ENCODE data around the gene ZNF471. TPM values are rescaled to one million over a fixed set of nuclear protein-coding genes. Genes with fewer than 3 reads are reported as not detected.

Gene ZNF471
- total and polyA plus RNA-seq, 11 donors = 2.3 to 7.9 (median 4.1) TPM

DNA sequence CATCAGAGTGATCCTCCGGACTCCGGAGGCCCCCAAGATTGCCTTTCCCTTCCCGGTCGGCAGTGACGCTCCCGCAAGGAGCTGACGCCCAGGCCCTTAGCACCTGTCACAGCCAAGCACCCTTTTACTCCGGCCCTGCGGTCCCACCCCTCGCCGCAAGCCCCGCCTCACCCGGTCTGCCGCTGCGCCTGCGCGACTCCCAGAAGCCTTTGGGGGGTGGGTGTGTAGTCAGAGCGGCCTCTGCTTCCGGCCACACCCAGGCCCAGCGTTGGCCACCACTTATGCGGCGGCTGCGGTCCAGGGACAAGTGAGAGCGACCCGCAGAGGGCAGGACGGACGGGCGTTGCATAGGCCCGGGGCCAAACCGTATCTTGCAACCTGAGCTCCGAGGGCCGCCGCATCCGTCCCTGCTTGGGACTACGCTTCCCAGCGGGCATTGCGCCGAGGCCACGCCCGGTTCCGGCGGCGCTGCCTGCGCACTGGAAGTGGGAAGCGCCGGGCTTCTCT, 30.7 kb downstream of the ZNF471 start:
- TF ChIP-seq POLR2A (IDR thresholded peaks at IDR 0.05) (peak in 1 of 2 donors; percentile 49), CTCF (IDR thresholded peaks at IDR 0.05) (no peak)
- peak; percentile 93 to 96 (median 94) for DNase-seq
- Histone ChIP-seq H3K27me3 (no peaks in the 10 kb centered on the region), H3K4me1 (peaks cover 0 to 20% (median 10%) of the 10 kb centered on the region in 12 donors), H3K9me3 (peaks cover 0 to 73% (median 26%) of the 10 kb centered on the region in 12 donors), H3K27ac (peak overlapping the region; percentile 88 to 98 (median 96)), H3K4me3 (peak overlapping the region; percentile 52 to 94 (median 82)), H3K36me3 (peaks cover 0 to 39% (median 14%) of the 10 kb centered on the region in 9 donors)
- intact Hi-C loops (cut with DNase I) = loop anchor here in 6 of 10 donors (1.0 to 10.0 kb wide), 8 partner anchors 28 to 146 kb away; partner anchors contain the start of genes ZNF470 (in 2 of the 6), ZNF582 (in 2 of the 6), ZNF583 (in 2 of the 6) and ZNF667 (in 1 of the 6)
- peak; percentile 98 to 99 (median 98) for ATAC-seq
- WGBS, 4 donors = 1% methylated on average over 15 to 46 of the region's 46 CpGs

DNA sequence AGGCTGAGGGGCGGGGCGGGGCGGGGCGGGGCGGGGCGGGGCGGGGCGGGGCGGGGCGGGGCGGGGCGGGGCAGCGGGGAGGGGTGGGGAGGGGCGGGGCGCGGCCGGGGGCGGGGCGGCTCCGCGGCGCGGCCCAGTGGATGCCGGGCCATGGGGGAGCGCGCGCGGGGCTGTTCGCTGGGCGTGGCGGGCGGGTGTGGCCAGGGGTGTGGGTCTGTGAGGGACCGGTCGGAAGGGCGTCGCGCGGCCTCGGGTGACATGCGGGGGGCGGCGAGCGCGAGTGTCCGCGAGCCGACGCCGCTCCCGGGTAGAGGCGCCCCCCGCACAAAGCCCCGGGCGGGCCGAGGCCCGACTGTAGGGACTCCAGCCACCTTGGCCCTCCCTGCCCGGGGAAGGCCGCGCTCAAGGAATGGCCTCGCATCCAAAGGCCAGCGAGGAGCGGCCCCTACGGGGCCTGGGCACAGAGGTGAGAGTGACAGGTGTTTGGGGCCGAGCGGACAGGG, 31.2 kb downstream of the ZNF471 start, which contains the start of gene ZFP28:
TSS of gene ZFP28 (plus strand) at position 188 of the 503 bp plus-strand sequence. CDS start at position 259, 71 bp downstream.
- no peaks in the 10 kb centered on the region for H3K27me3 ChIP-seq
- TF ChIP-seq CTCF (IDR thresholded peaks at IDR 0.05) (no peak), POLR2A (IDR thresholded peaks at IDR 0.05) (peak in 1 of 2 donors; percentile 22)
- H3K4me1 ChIP-seq = peaks cover 0 to 20% (median 10%) of the 10 kb centered on the region in 12 donors
- H3K4me3 ChIP-seq = peak within 1 kb of the TSS; percentile 52 to 94 (median 82)
- H3K9me3 ChIP-seq = peaks cover 0 to 73% (median 27%) of the 10 kb centered on the region in 12 donors
- peaks cover 0 to 44% (median 14%) of the 10 kb centered on the region in 9 donors for H3K36me3 ChIP-seq
- intact Hi-C loops (cut with DNase I) = loop anchor here in 6 of 10 donors (1.0 to 10.0 kb wide), 9 partner anchors 28 to 146 kb away; partner anchors contain the start of genes ZNF470 (in 3 of the 6), ZNF582 (in 2 of the 6), ZNF583 (in 2 of the 6) and ZNF667 (in 1 of the 6)
- 0 to 2% (median 1%) methylated on average over 13 to 53 of the region's 65 CpGs for WGBS, 4 donors
- peak within 1 kb of the TSS; percentile 88 to 98 (median 96) for H3K27ac ChIP-seq
- peak; percentile 83 to 92 (median 89) for DNase-seq
- peak; percentile 62 to 91 (median 80) for ATAC-seq

- TF ChIP-seq CTCF (IDR thresholded peaks at IDR 0.05) = no peak
- no peak for TF ChIP-seq POLR2A (IDR thresholded peaks at IDR 0.05)
- no peaks in the 10 kb centered on the region for H3K27me3 ChIP-seq
- 93 to 100% (median 95%) methylated on average over 2 of the region's 2 CpGs for WGBS, 4 donors
- intact Hi-C loops (cut with DNase I) = no loop called here
- H3K36me3 ChIP-seq = peaks cover 0 to 85% (median 30%) of the 10 kb centered on the region in 9 donors
- H3K4me1 ChIP-seq = peaks cover 0 to 15% (median 8%) of the 10 kb centered on the region in 12 donors
- no peak for DNase-seq
- no peak overlapping the region for H3K27ac ChIP-seq
- H3K4me3 ChIP-seq = no peak overlapping the region
- H3K9me3 ChIP-seq = peaks cover 0 to 84% (median 37%) of the 10 kb centered on the region in 12 donors
- no peak for ATAC-seq
Observed at GRCh38 chr19:56543776-56544175, 36.1 kb downstream of the ZNF471 start.

GRCh38 chr19:56547535-56547934, 39.9 kb downstream of the ZNF471 start:
- no peak overlapping the region for H3K27ac ChIP-seq
- H3K4me1 ChIP-seq = no peaks in the 10 kb centered on the region
- 53 to 66% (median 58%) methylated on average over 6 of the region's 6 CpGs for WGBS, 4 donors
- H3K36me3 ChIP-seq = peaks cover 11 to 97% (median 52%) of the 10 kb centered on the region in 9 donors
- no peak for DNase-seq
- H3K9me3 ChIP-seq = peaks cover 0 to 100% (median 65%) of the 10 kb centered on the region in 12 donors
- no peak for ATAC-seq
- no peaks in the 10 kb centered on the region for H3K27me3 ChIP-seq
- TF ChIP-seq POLR2A (IDR thresholded peaks at IDR 0.05) (no peak), CTCF (IDR thresholded peaks at IDR 0.05) (peak in 4 of 12 donors; percentile 9 to 35 (median 16))
- H3K4me3 ChIP-seq = no peak overlapping the region
- intact Hi-C loops (cut with DNase I) = no loop called here
